Measurements from ENCODE around the gene USP24.

Gene USP24

GRCh38 chr1:55153031-55153430 lies 62.1 kb downstream of the USP24 start:
- H4K20me1 ChIP-seq (ENCODE audit: insufficient read depth, low read length): no peaks in the 10 kb centered on the region
- peaks cover 16% of the 10 kb centered on the region for H3K36me3 ChIP-seq (replicated peaks; ENCODE audit: low read depth, low read length)
- H3K9ac ChIP-seq (ENCODE audit: low read length): no peak overlapping the region
- no peaks in the 10 kb centered on the region for H3K4me1 ChIP-seq (ENCODE audit: low read length)
- TF ChIP-seq, protein P1, sequence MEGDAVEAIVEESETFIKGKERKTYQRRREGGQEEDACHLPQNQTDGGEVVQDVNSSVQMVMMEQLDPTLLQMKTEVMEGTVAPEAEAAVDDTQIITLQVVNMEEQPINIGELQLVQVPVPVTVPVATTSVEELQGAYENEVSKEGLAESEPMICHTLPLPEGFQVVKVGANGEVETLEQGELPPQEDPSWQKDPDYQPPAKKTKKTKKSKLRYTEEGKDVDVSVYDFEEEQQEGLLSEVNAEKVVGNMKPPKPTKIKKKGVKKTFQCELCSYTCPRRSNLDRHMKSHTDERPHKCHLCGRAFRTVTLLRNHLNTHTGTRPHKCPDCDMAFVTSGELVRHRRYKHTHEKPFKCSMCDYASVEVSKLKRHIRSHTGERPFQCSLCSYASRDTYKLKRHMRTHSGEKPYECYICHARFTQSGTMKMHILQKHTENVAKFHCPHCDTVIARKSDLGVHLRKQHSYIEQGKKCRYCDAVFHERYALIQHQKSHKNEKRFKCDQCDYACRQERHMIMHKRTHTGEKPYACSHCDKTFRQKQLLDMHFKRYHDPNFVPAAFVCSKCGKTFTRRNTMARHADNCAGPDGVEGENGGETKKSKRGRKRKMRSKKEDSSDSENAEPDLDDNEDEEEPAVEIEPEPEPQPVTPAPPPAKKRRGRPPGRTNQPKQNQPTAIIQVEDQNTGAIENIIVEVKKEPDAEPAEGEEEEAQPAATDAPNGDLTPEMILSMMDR (IDR thresholded peaks at IDR 0.05; ENCODE audit: low read depth, low read length): no peak
- TF ChIP-seq EZH2phosphoT487 (IDR thresholded peaks at IDR 0.05; ENCODE audit: low read depth): no peak
- H3K4me2 ChIP-seq (ENCODE audit: low read length): no peak overlapping the region
- no peaks in the 10 kb centered on the region for H3K79me2 ChIP-seq (ENCODE audit: low read length)
- no peaks in the 10 kb centered on the region for H3K27me3 ChIP-seq (ENCODE audit: low read depth, low read length)
- no peak overlapping the region for H3K4me3 ChIP-seq (ENCODE audit: low read length)
- H3K9me3 ChIP-seq (ENCODE audit: insufficient read depth, low read length): no peaks in the 10 kb centered on the region
- no peak overlapping the region for H3K27ac ChIP-seq (ENCODE audit: low read length)
- H2AFZ ChIP-seq (ENCODE audit: low read depth, low read length): no peak overlapping the region

DNA sequence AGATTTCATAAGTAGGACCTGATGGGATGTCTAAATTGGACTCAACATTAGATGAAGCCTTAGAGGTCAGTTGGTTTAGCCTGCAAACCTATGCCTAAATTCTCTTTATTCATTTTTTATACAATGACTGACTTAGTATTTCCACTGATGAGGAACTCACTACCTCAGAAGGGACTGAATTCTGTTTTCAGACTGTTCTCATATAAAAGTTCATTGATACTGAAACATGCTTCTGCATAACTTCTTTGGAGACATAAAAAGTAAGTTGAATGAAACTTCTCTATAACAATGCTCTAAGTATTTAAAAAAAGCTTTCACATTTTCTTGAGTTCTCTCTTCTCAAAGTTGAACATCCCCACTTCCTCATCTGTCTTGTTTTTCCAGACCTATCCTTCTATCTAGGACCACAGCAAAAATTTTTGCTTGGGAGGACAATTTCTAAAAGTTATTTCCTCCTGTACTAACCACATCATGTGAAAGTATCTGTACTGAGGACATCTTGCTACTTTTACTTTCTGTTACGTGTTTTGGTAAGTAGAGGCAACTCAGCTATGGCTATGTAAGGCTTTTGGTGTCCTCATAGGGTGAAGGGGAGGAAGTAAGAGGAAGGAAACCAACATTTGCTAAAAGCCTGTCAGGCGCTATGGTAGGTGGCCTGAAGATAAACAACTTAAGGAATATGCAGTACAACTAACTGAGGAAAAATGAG lies 64.1 kb downstream of the USP24 start:
- H3K27me3 ChIP-seq (ENCODE audit: low read depth, low read length): no peaks in the 10 kb centered on the region
- no peaks in the 10 kb centered on the region for H3K79me2 ChIP-seq (ENCODE audit: low read length)
- no peak overlapping the region for H3K4me3 ChIP-seq (ENCODE audit: low read length)
- H3K36me3 ChIP-seq (replicated peaks; ENCODE audit: low read depth, low read length): peaks cover 13% of the 10 kb centered on the region
- no peak overlapping the region for H3K4me2 ChIP-seq (ENCODE audit: low read length)
- H4K20me1 ChIP-seq (ENCODE audit: insufficient read depth, low read length): no peaks in the 10 kb centered on the region
- TF ChIP-seq, protein P1 (IDR thresholded peaks at IDR 0.05; ENCODE audit: low read depth, low read length): no peak
- TF ChIP-seq EZH2phosphoT487 (IDR thresholded peaks at IDR 0.05; ENCODE audit: low read depth): no peak
- H3K9ac ChIP-seq (ENCODE audit: low read length): no peak overlapping the region
- H3K4me1 ChIP-seq (ENCODE audit: low read length): no peaks in the 10 kb centered on the region
- no peaks in the 10 kb centered on the region for H3K9me3 ChIP-seq (ENCODE audit: insufficient read depth, low read length)
- H2AFZ ChIP-seq (ENCODE audit: low read depth, low read length): no peak overlapping the region
- no peak overlapping the region for H3K27ac ChIP-seq (ENCODE audit: low read length)

GRCh38 chr1:55148676-55149075 lies 66.5 kb downstream of the USP24 start:
- peaks cover 22% of the 10 kb centered on the region for H3K36me3 ChIP-seq (replicated peaks; ENCODE audit: low read depth, low read length)
- H3K9ac ChIP-seq (ENCODE audit: low read length): no peak overlapping the region
- no peaks in the 10 kb centered on the region for H3K27me3 ChIP-seq (ENCODE audit: low read depth, low read length)
- H3K4me2 ChIP-seq (ENCODE audit: low read length): no peak overlapping the region
- H3K4me3 ChIP-seq (ENCODE audit: low read length): no peak overlapping the region
- H3K4me1 ChIP-seq (ENCODE audit: low read length): no peaks in the 10 kb centered on the region
- H3K27ac ChIP-seq (ENCODE audit: low read length): no peak overlapping the region
- no peaks in the 10 kb centered on the region for H3K9me3 ChIP-seq (ENCODE audit: insufficient read depth, low read length)
- H3K79me2 ChIP-seq (ENCODE audit: low read length): no peaks in the 10 kb centered on the region
- H4K20me1 ChIP-seq (ENCODE audit: insufficient read depth, low read length): no peaks in the 10 kb centered on the region
- TF ChIP-seq, protein P1 (IDR thresholded peaks at IDR 0.05; ENCODE audit: low read depth, low read length): no peak
- TF ChIP-seq EZH2phosphoT487 (IDR thresholded peaks at IDR 0.05; ENCODE audit: low read depth): no peak
- H2AFZ ChIP-seq (ENCODE audit: low read depth, low read length): no peak overlapping the region

DNA sequence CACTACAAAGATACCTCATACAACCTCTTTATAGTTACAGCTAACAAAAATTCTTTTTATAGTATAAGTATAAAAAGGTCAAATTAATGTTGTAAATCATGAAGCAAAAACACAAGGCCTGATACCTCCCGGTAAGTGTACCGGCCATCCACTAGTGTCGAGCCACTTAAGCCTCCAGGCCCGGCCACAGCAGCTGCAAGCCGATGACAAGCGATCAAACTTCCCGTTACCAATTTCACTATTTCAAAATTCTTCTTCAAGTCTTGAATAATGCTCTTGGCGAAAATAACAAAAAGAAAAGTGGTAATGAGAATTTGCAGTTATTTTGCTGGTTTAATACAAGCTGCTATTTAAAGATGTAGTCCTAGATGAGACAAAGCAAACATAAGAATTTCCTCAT lies 67.6 kb downstream of the USP24 start:
- H3K36me3 ChIP-seq (replicated peaks; ENCODE audit: low read depth, low read length): peaks cover 25% of the 10 kb centered on the region
- H3K27ac ChIP-seq (ENCODE audit: low read length): no peak overlapping the region
- H3K27me3 ChIP-seq (ENCODE audit: low read depth, low read length): no peaks in the 10 kb centered on the region
- H3K4me1 ChIP-seq (ENCODE audit: low read length): no peaks in the 10 kb centered on the region
- H2AFZ ChIP-seq (ENCODE audit: low read depth, low read length): no peak overlapping the region
- H3K9me3 ChIP-seq (ENCODE audit: insufficient read depth, low read length): no peaks in the 10 kb centered on the region
- no peak for TF ChIP-seq EZH2phosphoT487 (IDR thresholded peaks at IDR 0.05; ENCODE audit: low read depth)
- TF ChIP-seq, protein P1 (IDR thresholded peaks at IDR 0.05; ENCODE audit: low read depth, low read length): no peak
- H4K20me1 ChIP-seq (ENCODE audit: insufficient read depth, low read length): no peaks in the 10 kb centered on the region
- no peak overlapping the region for H3K9ac ChIP-seq (ENCODE audit: low read length)
- H3K4me2 ChIP-seq (ENCODE audit: low read length): no peak overlapping the region
- H3K4me3 ChIP-seq (ENCODE audit: low read length): no peak overlapping the region
- no peaks in the 10 kb centered on the region for H3K79me2 ChIP-seq (ENCODE audit: low read length)
